ENCODE measurements around the gene FSTL4.

The FSTL4 gene

GRCh38 chr5:133610489-133611356, 1.6 kb downstream of the FSTL4 start:
- DNase-seq = peak; percentile 20

GRCh38 chr5:133607451-133607850, 4.9 kb downstream of the FSTL4 start:
- DNase-seq = no peak

GRCh38 chr5:133606835-133607234, 5.5 kb downstream of the FSTL4 start:
- no peak for DNase-seq

- DNase-seq = no peak
Measured at GRCh38 chr5:133605323-133605722, 7.0 kb downstream of the FSTL4 start.

- DNase-seq = no peak
Measured at GRCh38 chr5:133603711-133604110, 8.6 kb downstream of the FSTL4 start.

- DNase-seq = no peak
Measured at GRCh38 chr5:133602835-133603380, 9.4 kb downstream of the FSTL4 start.

- DNase-seq = no peak
Measured at GRCh38 chr5:133599600-133599999, 12.7 kb downstream of the FSTL4 start.

GRCh38 chr5:133599044-133599443, 13.3 kb downstream of the FSTL4 start:
- DNase-seq = no peak

- no peak for DNase-seq
Measured at GRCh38 chr5:133596049-133596448, 16.3 kb downstream of the FSTL4 start.

- DNase-seq = no peak
Measured at GRCh38 chr5:133595465-133595864, 16.9 kb downstream of the FSTL4 start.

- no peak for DNase-seq
Measured at GRCh38 chr5:133589286-133589685, 23.1 kb downstream of the FSTL4 start.

GRCh38 chr5:133582971-133583370, 29.4 kb downstream of the FSTL4 start:
- DNase-seq = no peak

GRCh38 chr5:133581918-133582317, 30.4 kb downstream of the FSTL4 start:
- DNase-seq = no peak

- no peak for DNase-seq
Measured at GRCh38 chr5:133581348-133581747, 31.0 kb downstream of the FSTL4 start.

GRCh38 chr5:133580618-133581017, 31.7 kb downstream of the FSTL4 start:
- DNase-seq = no peak

GRCh38 chr5:133579766-133580165, 32.6 kb downstream of the FSTL4 start:
- DNase-seq = no peak

- DNase-seq = no peak
Measured at GRCh38 chr5:133569347-133569746, 43.0 kb downstream of the FSTL4 start.

GRCh38 chr5:133565993-133566392, 46.3 kb downstream of the FSTL4 start:
- DNase-seq = no peak

- no peak for DNase-seq
Measured at GRCh38 chr5:133564921-133565565, 47.3 kb downstream of the FSTL4 start.

GRCh38 chr5:133562554-133562953, 49.8 kb downstream of the FSTL4 start:
- DNase-seq = no peak

GRCh38 chr5:133559960-133560359, 52.4 kb downstream of the FSTL4 start:
- DNase-seq = no peak

GRCh38 chr5:133556551-133556950, 55.8 kb downstream of the FSTL4 start:
- no peak for DNase-seq

GRCh38 chr5:133554279-133554678, 58.1 kb downstream of the FSTL4 start:
- DNase-seq = no peak

- peak; percentile 2 for DNase-seq
Measured at GRCh38 chr5:133552925-133553525, 59.3 kb downstream of the FSTL4 start.

Measured in NCI-H526 treated with DMSO at 0.1 percent for 48 hours (cell line).